NCI-H446 (cell line): ENCODE results near the gene PPP2R2C.

Experiments
- DNase-seq, 2 experiments: peaks; one replicate each; lab custom pipeline; 2025; lab: John Stamatoyannopoulos, UW

The PPP2R2C gene

DNA sequence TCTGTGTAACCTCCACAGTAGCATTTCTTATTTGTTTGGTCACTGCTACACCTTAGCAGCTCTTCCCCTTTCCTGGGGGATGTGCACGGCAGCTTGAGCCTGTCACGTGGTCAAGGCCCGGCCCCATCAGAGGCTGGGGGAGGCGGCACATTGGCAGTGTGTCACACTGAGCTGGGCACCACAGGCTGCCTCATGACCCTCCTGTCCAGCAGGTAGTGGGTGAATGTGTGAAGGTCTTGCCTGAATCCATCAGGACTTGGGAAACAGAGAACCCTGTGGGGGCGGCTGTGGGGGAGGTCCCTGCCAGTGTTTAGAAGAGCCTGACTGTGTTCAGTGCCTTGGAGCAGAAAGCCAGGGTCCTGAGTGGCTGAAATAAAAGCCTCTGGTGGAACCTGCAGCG is 169.5 kb downstream of the PPP2R2C start:
- no peak for DNase-seq

DNA sequence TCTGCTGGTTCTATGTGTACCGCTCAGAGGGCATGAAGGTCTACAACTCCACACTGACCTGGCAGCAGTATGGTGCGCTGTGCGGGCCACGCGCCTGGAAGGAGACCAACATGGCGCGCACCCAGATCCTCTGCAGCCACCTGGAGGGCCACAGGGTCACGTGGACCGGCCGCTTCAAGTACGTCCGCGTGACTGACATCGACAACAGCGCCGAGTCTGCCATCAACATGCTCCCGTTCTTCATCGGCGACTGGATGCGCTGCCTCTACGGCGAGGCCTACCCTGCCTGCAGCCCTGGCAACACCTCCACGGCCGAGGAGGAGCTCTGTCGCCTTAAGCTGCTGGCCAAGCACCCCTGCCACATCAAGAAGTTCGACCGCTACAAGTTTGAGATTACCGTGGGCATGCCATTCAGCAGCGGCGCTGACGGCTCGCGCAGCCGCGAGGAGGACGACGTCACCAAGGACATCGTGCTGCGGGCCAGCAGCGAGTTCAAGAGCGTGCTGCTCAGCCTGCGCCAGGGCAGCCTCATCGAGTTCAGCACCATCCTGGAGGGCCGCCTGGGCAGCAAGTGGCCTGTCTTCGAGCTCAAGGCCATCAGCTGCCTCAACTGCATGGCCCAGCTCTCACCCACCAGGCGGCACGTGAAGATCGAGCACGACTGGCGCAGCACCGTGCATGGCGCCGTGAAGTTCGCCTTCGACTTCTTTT is 170.5 kb downstream of the PPP2R2C start:
- no peak for DNase-seq

DNA sequence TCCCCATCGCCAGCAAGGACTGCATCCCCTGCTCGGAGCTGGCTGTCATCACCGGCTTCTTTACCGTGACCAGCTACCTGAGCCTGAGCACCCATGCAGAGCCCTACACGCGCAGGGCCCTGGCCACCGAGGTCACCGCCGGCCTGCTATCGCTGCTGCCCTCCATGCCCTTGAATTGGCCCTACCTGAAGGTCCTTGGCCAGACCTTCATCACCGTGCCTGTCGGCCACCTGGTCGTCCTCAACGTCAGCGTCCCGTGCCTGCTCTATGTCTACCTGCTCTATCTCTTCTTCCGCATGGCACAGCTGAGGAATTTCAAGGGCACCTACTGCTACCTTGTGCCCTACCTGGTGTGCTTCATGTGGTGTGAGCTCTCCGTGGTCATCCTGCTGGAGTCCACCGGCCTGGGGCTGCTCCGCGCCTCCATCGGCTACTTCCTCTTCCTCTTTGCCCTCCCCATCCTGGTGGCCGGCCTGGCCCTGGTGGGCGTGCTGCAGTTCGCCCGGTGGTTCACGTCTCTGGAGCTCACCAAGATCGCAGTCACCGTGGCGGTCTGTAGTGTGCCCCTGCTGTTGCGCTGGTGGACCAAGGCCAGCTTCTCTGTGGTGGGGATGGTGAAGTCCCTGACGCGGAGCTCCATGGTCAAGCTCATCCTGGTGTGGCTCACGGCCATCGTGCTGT is 171.2 kb downstream of the PPP2R2C start:
- DNase-seq = no peak

DNA sequence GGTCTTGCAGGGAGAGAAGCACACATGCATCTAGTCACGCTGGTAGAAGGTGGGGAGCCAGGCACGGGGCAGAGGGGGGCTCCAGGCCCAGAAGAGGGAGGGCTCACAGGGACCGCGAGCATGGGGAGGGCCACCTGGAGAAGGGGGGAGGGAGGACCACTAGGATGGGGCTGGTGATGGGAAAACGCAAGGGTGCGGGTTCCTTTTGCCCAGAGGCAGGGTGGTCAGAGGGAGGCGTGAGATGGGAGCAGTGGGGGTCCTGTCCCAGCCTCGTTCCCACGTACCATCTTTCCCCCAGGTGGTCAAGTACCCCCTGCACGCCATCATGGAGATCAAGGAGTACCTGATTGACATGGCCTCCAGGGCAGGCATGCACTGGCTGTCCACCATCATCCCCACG is 172.1 kb downstream of the PPP2R2C start:
- no peak for DNase-seq

DNA sequence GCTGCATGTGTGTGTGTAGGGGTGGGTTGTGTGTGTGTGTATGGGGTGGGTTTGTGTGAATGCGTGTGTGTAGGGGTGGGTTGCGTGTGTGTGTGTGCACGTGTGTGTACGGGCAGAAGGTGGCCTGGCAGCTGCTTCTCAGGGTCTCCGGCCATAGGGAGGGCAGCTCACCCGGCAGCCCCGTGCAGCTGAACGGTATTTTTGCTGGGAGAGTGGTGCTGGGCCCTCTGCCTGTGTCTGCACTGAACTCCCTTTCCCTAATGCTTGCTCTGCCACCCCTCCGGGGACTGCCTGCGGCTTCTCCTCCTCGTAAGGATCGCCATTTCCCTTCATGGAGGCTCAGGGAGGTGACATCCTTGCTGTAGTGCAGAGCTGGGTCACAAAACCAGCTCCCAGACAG is 172.5 kb downstream of the PPP2R2C start:
- no peak for DNase-seq

DNA sequence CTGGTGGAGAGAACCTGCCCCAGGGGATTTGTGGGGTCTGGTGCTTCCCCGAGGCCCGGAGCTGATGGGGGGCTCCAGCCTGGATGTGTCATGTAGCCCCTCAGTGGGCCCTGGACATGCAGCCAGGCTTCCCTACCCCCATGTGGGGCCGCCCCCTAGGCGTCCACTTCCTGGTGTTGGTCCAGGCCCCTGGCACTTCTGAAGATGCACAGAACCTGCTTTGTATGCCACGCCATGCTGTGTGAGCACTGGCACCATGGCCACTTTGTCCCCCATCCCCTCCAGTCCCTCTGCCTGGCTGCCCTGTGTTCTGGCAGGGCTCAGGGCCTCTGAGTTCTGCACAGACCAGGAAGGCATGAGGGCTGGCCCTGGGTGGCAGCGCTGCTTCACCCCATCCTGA is 173.6 kb downstream of the PPP2R2C start:
- no peak for DNase-seq

DNA sequence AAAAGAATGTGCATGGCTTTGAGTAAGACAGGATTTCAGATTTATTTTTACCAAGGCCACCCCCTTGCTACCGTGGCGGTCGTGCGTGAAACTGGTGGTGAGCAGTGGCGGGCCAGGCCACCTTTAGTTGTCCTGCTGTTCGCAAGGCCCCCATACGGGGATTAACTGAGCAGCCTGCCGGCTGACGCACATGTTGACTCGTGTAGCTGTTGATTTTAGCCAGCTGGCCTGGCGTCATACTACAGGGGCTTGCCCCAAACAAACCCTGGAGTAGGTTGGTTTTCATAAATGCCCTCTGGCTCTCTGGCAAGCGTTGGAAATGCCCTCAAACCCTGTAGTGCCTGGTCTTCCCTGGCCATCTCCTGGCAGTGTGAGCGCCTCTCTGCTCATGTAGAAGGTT is 174.4 kb downstream of the PPP2R2C start:
- no peak for DNase-seq

DNA sequence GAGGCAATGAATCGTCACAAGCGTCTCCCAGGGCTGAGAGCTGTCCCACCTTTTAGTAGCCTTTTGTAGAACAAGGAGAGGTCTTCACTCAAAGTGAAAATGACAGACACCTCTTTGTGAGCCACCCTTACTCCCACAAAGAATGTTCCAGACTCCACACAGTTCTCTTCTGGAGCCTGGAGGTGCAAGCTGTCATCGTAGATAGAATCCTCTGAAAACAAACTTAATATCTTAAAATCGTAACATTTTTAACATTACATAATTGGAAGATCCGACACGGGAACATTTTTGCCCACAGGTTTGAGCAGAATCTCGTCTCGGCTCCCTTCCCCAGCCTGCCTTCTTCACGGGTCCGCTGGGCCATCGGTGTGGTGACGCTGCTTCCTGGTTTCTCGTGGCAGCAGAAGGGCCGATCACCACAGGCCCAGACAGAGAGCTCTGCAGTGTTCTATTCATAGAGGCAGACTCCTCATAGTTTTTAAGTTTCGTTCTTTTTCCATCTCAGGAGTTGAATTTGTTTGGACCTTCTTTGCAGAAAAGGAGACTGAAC is 175.1 kb downstream of the PPP2R2C start:
- no peak for DNase-seq

DNA sequence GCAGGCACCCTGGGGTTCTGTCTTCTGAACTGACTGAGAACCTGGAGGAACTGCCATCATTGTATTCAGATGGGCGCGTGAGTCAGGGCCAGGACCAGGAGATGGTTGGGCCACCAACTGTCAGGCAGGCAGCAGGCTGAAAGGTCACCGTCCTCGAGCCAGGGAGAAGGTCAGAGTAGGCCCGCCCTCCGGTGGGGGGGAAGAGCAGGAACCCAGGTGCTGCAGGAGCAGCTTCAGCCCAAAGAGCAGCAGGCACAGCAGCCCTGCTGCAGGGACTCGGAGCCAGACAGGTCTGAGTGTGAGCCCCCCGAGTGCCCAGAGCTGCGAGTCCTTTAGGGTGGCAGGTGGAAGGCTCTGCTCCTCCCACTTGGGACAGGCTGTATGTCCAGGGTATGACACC is 176.4 kb downstream of the PPP2R2C start:
- no peak for DNase-seq

DNA sequence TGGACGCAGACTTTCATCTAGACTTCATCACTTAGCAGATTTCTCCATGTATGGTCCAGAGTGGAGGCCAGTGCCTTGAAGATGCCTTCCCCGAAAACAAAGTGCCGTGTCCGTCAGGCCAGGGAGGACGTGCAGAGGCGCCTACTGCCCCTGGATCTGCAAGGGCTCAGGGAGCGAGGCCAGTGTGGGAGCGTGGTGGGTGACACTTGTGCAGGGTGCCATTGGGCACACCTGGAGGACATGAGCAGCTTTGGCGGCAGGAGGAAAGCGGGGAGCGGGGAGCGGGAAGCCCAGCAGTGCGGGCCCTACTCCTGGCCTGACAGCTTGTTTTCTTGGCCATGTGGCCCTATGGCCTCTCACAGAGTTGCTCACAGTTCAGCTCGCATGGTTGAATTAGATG is 176.9 kb downstream of the PPP2R2C start:
- no peak for DNase-seq

DNA sequence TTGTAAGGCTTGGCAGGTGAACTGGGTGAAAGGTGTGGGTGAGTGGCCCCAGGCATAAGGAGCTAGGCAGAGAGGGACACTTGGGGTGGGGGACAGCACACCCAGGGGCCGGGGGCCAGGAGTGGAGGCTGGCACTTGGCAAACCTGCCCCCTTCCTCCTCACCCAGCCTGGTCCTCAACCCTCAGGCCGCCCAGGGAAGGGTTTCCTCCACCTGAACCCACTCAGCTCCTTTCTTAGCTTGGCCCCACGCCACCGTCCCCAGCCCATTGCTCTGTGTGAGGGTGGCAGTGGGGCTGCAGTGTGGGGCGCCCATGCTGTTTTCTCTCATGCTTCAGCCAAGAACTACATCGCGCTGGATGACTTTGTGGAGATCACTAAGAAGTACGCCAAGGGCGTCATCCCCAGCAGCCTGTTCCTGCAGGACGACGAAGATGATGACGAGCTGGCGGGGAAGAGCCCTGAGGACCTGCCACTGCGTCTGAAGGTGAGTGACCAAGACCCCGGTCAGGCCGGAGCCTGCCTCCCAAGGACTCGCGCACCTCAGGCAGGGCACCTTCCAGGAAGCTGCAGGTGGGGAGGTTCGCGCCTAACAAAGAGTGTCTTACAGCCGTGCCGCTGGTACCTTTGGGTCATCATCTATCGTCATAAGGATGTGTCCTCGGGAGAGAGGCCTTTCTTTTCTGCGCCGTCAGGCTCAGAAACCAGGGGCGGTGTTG is 177.6 kb downstream of the PPP2R2C start:
- no peak for DNase-seq

DNA sequence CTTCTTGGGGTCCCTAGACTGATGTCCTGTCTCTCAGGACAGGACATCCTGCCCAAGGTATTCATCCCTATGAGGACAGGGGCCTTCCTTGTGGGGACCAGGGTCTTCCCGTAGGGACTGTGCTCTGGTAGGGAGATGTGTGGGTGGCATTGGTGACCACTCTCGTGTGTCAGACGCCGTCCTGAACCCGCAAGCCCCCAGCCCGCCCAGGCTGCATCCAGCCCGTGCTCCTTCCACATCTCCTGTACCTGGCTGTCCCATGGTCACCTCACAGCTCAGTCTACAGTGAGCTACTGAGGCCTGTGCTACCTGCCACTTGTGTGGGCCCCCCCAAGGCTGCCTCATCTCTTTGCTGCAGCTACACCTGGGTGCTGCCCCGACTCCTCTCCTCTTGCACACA is 178.8 kb downstream of the PPP2R2C start:
- DNase-seq = no peak

DNA sequence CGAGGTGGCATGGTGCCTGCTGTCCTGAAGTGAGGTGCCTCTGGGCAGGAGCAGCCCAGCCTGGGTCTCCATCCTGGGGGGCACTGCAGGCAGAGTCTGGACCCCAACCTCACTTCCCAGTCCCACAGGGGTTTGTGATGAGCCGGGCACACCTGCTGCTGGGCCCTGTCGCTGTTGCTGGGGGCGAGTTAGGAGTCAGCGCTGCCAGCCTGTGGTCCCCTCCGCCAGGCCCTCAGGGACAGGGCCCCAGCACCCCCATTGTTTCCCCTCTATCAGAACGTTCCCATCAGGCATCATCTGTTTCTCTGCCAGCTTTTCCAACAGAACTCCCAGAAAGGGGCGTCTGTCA is 179.3 kb downstream of the PPP2R2C start:
- no peak for DNase-seq

DNA sequence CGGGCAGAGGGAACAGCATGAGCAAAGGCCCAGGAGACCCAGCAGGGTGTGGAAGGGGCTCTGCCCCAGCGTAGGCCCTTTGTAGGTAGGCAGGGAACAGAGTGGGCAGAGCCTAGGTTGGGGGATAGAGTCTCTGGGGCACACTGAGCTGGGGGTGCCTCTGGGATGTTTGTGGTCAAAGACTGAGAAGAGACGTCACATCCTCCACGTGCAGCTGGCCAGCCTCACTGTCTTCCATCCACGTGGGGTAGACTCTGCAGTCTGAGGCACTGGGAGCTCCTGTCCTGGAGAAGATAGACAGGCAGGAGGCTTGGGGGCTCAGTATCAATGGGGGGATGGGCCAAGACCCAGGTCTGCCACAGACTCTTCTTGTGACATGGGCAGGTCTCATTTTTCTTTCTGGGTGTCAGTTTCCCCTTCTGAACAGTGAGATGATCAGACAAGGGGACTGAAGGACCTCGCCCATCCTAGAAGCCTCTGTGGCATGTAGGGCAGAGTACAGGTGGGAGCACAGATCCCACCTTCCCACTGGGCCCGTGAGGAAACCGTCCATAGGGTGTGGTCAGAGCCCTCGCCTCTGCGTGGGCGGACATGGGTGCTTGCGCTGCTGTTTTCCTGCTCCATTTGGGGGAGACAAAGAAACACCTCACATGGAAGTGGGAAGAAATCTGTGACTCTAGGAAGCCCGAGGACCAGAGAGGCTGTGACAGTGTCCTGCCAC is 179.9 kb downstream of the PPP2R2C start:
- DNase-seq = no peak

DNA sequence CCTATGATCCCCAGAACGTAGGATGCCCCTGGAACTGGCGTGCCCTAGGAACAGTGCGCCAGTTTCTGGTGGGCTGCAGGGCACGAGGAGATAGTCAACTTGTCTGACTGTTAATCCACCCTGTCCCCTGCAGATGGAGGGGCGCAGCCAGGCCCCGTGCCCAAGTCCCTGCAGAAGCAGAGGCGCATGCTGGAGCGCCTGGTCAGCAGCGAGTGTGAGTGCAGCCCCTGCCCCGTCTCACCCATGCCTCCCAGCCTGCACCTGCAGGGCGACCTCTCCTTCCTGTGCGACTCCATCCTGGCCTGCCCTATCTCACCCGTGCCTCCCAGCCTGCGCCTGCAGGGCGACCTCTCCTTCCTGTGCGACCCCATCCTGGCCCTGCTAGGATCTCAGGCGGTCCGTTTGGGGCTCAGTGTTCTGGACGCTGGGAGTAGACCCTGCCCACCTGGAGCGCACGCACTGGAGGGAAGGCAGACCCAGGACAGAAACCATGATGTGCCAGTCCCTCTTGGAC is 180.6 kb downstream of the PPP2R2C start:
- DNase-seq = no peak

DNA sequence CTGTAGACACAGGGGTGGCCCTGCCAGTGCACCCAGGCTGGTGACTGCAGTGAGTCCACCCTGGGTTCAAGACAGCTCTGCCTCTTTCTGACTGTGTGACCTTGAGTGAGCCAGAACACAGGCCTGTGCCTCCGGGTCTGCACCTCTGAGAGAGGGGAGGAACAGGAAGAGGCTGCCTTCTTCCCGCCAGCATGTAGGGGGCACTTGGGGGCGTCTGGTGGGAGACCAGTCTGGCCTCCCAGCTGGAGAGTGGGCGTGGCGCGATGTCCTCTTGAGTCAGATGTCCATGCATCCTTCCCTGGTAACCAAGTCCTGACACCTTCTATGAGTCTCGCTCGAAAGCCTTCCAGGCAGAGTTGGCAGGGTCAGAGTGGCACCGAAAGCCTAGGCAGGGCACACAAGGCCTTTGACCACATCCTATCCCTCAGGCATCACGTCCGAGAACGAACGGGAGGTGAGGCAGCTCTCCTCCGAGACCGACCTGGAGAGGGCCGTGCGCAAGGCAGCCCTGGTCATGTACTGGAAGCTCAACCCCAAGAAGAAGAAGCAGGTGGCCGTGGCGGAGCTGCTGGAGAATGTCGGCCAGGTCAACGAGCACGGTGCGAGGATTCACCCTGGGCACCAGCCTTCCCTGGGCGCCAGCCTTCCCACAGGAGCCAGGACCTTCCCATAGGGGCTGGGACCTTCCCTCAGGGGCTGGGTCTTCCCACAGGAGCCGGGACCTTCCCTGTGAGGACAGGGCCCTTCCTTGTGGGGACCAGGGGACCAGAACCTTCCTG is 181.5 kb downstream of the PPP2R2C start:
- no peak for DNase-seq

DNA sequence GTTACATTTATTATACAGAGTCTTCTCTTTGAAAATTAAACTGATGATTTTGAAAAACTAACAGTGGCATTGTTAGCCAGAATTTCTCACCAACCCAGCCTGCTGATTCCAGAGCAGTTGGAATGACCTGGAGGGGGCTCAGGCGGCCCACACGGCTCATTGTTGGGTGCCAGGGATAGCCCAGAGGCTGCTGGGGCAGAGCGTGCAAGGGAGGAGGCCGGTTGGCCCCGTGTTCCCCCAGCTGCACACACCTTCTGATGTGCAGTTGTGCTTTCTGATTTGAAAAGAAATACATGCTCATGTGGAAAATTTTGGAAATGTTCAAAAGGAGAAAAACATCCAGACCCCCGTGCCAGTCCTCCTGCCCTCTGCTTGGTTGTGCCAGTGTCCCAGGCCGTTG is 182.2 kb downstream of the PPP2R2C start:
- DNase-seq = no peak

DNA sequence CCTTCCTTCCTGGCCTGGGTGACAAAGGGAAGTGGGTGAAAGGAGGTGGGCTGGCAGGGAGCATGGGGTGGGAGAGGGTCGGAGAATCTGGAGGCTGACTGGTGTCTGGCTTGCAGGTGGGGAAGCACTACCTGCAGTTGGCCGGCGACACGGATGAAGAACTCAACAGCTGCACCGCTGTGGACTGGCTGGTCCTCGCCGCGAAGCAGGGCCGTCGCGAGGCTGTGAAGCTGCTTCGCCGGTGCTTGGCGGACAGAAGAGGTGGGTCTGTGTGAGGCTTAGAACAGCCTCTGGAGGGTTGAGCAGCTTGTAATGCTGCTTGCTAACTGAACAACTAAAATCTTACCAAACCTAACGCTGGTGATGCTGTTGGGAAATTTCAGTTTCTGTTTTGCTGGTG is 183.5 kb downstream of the PPP2R2C start:
- DNase-seq = no peak

DNA sequence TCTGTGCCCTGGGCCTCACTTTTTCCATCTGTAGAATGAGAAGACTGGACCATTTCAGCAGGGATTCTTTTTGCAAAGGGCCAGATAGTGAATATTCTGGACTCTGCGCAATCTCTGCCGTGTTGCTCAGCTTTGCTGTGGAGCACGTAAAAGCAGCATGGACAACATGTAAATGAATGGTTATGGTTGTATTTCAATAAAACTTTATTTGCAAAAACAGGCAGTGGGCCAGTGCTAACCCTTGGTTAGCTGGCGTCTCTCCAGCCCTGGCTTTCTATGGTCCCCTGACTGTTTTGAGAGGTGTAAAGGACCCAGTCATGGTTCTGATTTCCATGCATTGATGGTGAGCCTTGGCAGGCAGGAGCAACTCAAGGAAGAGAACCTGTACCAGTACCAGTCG is 184.1 kb downstream of the PPP2R2C start:
- no peak for DNase-seq

DNA sequence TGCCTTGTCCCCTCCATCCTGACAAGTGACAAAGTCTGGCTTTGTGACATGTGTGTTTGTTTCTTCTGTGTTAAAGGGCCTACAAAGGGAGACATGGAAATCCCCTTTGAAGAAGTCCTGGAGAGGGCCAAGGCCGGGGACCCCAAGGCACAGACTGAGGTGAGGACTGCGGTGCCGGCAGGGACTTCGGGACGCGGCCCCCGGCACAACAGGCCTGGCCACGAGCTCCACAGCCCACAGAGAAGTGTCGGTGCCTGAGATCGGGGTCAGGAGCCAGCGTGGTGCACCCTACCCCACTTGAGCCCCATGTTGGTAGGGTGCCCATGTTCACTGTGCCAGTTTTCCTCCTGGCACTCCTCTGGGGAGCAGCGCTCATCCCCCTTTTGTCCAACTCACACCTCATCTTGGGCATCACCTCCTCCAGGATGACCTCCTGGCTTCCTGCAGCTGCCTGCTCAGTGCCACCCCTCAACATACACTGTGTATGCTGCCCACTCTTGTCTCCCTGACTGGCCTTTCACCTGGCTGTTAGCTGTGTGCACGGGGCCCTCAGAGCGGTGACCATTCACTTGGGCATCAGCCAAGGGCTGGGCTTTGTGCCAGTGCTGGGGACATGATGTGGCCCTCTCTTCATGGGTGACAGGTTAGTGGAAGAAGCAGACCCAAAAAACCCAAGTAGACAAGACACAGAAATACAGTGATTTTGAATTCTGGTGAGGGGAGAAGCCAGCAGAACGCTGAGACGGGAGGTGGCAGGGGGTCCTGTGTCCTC is 185.2 kb downstream of the PPP2R2C start:
- DNase-seq = no peak

DNA sequence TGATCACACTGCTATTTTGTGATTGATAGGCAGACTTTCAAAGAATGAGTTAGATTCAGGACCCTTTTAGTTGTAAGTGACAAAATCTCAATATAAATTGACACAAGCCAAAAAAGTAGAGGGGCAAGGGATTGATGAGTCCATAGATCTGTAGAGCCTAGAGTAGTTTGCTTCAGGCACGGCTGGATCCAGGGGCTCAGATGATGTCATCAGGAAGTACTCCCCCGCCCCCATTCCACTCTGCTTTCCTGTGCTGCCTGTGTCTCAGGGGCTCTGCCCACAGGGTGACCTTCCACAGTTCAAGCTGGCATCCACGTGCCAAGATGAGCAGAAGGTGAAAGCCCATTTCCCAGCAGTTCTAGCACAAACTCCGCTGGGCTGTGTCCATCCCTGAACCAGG is 189.1 kb downstream of the PPP2R2C start:
- no peak for DNase-seq
